Epithelial cell of esophagus (primary cell): Measurements from ENCODE around the gene CCNL1.

ENCODE experiments used
- DNase-seq: peaks from one replicate; pipeline ENCODE4 v3.0.0; 2010; ENCODE audit warnings: low read depth
- H3K4me3 ChIP-seq: 2 replicates; pipeline ENCODE4 v1.5.1; 2011; ENCODE audit warnings: mild to moderate bottlenecking, low read length, control low read depth
- TF ChIP-seq, protein P1 (sequence below): IDR thresholded peaks from 2 replicates; pipeline ENCODE4 v1.5.1; 2011; ENCODE audit warnings: low read depth, mild to moderate bottlenecking, low read length, control low read depth, inconsistent platforms; ENCODE audit not compliant: insufficient read depth; ENCODE audit errors: missing control alignments

CCNL1 gene

DNA sequence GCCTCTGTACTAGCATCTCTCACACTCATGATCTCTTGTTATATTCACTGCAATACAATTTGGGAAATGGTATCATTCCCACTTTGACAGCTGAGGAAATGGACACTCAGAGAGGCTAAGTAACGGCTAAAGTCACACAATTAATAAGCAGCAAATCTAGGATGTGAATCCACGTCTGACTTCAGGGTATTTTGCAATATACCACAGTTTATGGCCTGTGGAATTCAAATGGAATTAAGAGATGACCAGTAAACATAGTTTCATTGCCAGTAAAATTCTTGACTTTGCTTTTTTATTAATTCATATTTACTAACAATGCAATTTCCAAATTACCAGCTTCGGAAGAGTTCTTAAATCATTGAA lies 61.1 kb downstream of the CCNL1 start:
- TF ChIP-seq, protein P1, sequence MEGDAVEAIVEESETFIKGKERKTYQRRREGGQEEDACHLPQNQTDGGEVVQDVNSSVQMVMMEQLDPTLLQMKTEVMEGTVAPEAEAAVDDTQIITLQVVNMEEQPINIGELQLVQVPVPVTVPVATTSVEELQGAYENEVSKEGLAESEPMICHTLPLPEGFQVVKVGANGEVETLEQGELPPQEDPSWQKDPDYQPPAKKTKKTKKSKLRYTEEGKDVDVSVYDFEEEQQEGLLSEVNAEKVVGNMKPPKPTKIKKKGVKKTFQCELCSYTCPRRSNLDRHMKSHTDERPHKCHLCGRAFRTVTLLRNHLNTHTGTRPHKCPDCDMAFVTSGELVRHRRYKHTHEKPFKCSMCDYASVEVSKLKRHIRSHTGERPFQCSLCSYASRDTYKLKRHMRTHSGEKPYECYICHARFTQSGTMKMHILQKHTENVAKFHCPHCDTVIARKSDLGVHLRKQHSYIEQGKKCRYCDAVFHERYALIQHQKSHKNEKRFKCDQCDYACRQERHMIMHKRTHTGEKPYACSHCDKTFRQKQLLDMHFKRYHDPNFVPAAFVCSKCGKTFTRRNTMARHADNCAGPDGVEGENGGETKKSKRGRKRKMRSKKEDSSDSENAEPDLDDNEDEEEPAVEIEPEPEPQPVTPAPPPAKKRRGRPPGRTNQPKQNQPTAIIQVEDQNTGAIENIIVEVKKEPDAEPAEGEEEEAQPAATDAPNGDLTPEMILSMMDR: no peak
- H3K4me3 ChIP-seq: no peak overlapping the region
- no peak for DNase-seq

DNA sequence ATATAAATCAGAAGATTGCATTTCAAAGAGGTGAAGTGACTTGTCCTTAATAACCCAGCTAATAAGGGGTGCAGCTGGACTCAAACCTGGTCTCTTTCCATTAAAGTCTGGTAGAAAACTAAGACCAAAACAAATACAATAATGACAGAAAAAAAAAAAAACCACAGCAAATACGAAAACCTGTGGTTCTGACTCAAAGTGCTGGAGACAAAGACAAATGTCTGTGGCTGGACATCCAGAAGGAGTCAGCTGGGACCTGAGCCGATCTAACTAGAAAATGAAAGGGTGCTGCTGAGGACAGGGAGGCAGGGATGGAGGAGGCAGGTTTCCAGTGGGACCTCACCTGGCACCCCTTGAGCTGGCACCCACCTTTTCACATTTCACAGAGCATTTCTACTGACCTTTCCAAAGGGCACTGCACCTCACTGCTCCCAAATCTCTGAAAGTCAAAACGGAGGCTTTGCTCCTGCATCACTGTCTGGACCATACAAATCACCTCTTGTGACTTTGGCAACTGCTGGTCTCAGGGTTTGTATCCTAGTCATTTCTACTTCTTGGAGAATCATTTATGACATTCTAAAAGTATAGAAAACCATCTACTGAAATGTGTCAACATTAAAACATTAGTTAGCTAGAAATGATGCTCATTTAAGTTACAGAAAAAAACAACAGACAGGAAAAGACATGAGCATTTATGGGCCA lies 61.7 kb downstream of the CCNL1 start:
- TF ChIP-seq, protein P1: no peak
- no peak for DNase-seq
- no peak overlapping the region for H3K4me3 ChIP-seq
